ENCODE results near the gene SOCS1. TPM values are rescaled to one million over a fixed set of nuclear protein-coding genes. Genes with fewer than 3 reads are reported as not detected.

SOCS1 gene
- polyA plus RNA-seq, 1 donor from 2014 or later = not detected

DNA sequence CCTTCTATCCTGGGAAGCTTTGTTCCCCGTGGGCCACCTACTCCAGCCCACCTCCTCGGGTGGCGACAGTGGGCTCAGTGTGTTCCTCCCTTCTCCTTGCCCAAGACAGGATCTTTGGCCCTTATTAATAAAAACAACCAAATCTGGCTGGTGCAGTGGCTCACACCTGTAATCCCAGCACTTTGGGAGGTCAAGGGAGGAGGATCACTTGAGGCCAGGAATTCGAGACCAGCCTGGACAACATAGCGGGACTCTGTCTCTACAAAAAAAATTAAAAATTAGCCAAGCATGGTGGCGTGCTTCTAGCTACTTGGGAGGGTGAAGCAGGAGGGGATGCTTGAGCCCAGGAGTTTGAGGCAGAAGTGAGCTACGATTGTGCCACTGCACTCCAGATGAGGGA is 42.2 kb downstream of the SOCS1 start:
- H2AFZ ChIP-seq (ENCODE audit: low read depth, low read length) = no peak overlapping the region
- no peak for TF ChIP-seq EZH2 (IDR thresholded peaks at IDR 0.05; ENCODE audit: borderline replicate concordance, insufficient read depth, low read length, poor library complexity, severe bottlenecking)
- TF ChIP-seq EP300 (conservative IDR thresholded peaks at IDR 0.05; ENCODE audit: poor library complexity, severe bottlenecking) = no peak
- no peak overlapping the region for H3K4me2 ChIP-seq (ENCODE audit: low read length)
- no peaks in the 10 kb centered on the region for H3K79me2 ChIP-seq (replicated peaks; ENCODE audit: insufficient read depth, low read length)
- no peaks in the 10 kb centered on the region for H3F3A ChIP-seq (ENCODE audit: insufficient read depth, low read length, poor library complexity, severe bottlenecking)
- H3K9me2 ChIP-seq (ENCODE audit: insufficient read depth, low read length) = no peaks in the 10 kb centered on the region
- H3K4me3 ChIP-seq (ENCODE audit: low read length) = no peak overlapping the region
- no peaks in the 10 kb centered on the region for H4K20me1 ChIP-seq (ENCODE audit: insufficient read depth)
- no peaks in the 10 kb centered on the region for H3K9me3 ChIP-seq (ENCODE audit: low read length)
- H3K36me3 ChIP-seq (ENCODE audit: insufficient read depth, low read length) = no peaks in the 10 kb centered on the region
- H3K9ac ChIP-seq (ENCODE audit: low read length) = no peak overlapping the region
- H3K27ac ChIP-seq (ENCODE audit: low read length) = no peak overlapping the region
- H3K27me3 ChIP-seq (ENCODE audit: insufficient read depth, low read depth, low read length) = no peaks in the 10 kb centered on the region

DNA sequence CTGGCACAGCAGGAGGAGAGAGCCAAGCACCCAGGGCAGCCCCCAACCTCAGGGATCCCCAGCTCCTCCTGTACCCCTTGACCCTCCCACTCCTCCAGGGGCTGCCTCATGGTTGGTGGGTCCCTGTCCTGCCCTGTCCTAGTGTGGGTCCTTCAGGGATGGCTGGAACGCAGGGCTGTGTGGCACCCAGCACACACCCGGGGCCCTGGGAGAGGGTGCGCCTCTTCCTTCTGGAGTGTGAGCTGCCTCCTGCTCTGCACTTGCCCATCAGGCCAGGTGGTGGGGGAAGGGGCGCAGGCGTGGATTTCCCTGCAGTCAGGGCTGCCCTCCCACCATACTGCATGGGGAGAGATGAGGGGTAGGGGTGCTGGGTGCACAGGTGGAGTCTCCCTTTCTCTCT is 42.6 kb downstream of the SOCS1 start:
- H3F3A ChIP-seq (ENCODE audit: insufficient read depth, low read length, poor library complexity, severe bottlenecking) = no peaks in the 10 kb centered on the region
- no peaks in the 10 kb centered on the region for H3K36me3 ChIP-seq (ENCODE audit: insufficient read depth, low read length)
- H3K27ac ChIP-seq (ENCODE audit: low read length) = no peak overlapping the region
- H3K4me2 ChIP-seq (ENCODE audit: low read length) = no peak overlapping the region
- H3K9me3 ChIP-seq (ENCODE audit: low read length) = peaks cover 2% of the 10 kb centered on the region
- H2AFZ ChIP-seq (ENCODE audit: low read depth, low read length) = no peak overlapping the region
- no peaks in the 10 kb centered on the region for H3K9me2 ChIP-seq (ENCODE audit: insufficient read depth, low read length)
- TF ChIP-seq, protein P1, sequence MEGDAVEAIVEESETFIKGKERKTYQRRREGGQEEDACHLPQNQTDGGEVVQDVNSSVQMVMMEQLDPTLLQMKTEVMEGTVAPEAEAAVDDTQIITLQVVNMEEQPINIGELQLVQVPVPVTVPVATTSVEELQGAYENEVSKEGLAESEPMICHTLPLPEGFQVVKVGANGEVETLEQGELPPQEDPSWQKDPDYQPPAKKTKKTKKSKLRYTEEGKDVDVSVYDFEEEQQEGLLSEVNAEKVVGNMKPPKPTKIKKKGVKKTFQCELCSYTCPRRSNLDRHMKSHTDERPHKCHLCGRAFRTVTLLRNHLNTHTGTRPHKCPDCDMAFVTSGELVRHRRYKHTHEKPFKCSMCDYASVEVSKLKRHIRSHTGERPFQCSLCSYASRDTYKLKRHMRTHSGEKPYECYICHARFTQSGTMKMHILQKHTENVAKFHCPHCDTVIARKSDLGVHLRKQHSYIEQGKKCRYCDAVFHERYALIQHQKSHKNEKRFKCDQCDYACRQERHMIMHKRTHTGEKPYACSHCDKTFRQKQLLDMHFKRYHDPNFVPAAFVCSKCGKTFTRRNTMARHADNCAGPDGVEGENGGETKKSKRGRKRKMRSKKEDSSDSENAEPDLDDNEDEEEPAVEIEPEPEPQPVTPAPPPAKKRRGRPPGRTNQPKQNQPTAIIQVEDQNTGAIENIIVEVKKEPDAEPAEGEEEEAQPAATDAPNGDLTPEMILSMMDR (IDR thresholded peaks at IDR 0.05; ENCODE audit: poor library complexity, severe bottlenecking) = no peak
- TF ChIP-seq TAF1 (IDR thresholded peaks at IDR 0.05; ENCODE audit: low read depth) = no peak
- no peak for TF ChIP-seq EP300 (conservative IDR thresholded peaks at IDR 0.05; ENCODE audit: poor library complexity, severe bottlenecking)
- TF ChIP-seq SMC3 (conservative IDR thresholded peaks at IDR 0.05; ENCODE audit: poor library complexity) = no peak
- no peaks in the 10 kb centered on the region for H3K27me3 ChIP-seq (ENCODE audit: insufficient read depth, low read depth, low read length)
- no peak overlapping the region for H3K9ac ChIP-seq (ENCODE audit: low read length)
- H3K4me3 ChIP-seq (ENCODE audit: low read length) = no peak overlapping the region
- H4K20me1 ChIP-seq (ENCODE audit: insufficient read depth) = no peaks in the 10 kb centered on the region
- no peaks in the 10 kb centered on the region for H3K79me2 ChIP-seq (replicated peaks; ENCODE audit: insufficient read depth, low read length)

DNA sequence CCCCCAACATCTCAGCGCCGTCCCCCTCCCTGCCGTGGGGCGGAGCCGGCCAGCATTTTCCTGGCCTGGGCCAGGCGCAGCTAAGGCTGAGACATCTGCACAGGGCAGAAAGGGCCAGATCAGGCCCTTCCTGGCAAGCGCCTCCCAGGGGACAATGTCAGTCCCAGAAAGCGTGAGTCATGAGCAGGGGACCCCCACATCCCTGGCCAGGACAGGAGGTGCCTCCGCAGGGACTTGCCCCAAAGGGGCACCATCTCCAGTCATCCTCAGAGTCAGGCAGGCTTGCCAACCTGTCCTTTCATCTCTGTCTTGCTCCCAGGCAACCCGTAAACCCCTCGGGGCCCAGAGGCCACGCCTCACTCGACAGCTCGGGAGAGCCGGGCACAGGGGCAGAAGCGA is 43.2 kb downstream of the SOCS1 start:
- no peak overlapping the region for H3K4me2 ChIP-seq (ENCODE audit: low read length)
- no peak overlapping the region for H3K9ac ChIP-seq (ENCODE audit: low read length)
- H3K4me3 ChIP-seq (ENCODE audit: low read length) = no peak overlapping the region
- H3K9me2 ChIP-seq (ENCODE audit: insufficient read depth, low read length) = no peaks in the 10 kb centered on the region
- TF ChIP-seq EZH2 (IDR thresholded peaks at IDR 0.05; ENCODE audit: borderline replicate concordance, insufficient read depth, low read length, poor library complexity, severe bottlenecking) = no peak
- TF ChIP-seq MXI1 (conservative IDR thresholded peaks at IDR 0.05; ENCODE audit: poor library complexity, severe bottlenecking) = no peak
- no peak for TF ChIP-seq SMC3 (conservative IDR thresholded peaks at IDR 0.05; ENCODE audit: poor library complexity)
- TF ChIP-seq, protein P2, sequence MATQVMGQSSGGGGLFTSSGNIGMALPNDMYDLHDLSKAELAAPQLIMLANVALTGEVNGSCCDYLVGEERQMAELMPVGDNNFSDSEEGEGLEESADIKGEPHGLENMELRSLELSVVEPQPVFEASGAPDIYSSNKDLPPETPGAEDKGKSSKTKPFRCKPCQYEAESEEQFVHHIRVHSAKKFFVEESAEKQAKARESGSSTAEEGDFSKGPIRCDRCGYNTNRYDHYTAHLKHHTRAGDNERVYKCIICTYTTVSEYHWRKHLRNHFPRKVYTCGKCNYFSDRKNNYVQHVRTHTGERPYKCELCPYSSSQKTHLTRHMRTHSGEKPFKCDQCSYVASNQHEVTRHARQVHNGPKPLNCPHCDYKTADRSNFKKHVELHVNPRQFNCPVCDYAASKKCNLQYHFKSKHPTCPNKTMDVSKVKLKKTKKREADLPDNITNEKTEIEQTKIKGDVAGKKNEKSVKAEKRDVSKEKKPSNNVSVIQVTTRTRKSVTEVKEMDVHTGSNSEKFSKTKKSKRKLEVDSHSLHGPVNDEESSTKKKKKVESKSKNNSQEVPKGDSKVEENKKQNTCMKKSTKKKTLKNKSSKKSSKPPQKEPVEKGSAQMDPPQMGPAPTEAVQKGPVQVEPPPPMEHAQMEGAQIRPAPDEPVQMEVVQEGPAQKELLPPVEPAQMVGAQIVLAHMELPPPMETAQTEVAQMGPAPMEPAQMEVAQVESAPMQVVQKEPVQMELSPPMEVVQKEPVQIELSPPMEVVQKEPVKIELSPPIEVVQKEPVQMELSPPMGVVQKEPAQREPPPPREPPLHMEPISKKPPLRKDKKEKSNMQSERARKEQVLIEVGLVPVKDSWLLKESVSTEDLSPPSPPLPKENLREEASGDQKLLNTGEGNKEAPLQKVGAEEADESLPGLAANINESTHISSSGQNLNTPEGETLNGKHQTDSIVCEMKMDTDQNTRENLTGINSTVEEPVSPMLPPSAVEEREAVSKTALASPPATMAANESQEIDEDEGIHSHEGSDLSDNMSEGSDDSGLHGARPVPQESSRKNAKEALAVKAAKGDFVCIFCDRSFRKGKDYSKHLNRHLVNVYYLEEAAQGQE (IDR thresholded peaks at IDR 0.05; ENCODE audit: borderline replicate concordance) = no peak
- TF ChIP-seq POLR2AphosphoS5 (IDR thresholded peaks at IDR 0.05) = no peak
- TF ChIP-seq, protein P1 (IDR thresholded peaks at IDR 0.05; ENCODE audit: poor library complexity, severe bottlenecking) = no peak
- TF ChIP-seq TAF1 (IDR thresholded peaks at IDR 0.05; ENCODE audit: low read depth) = no peak
- no peak for TF ChIP-seq EP300 (conservative IDR thresholded peaks at IDR 0.05; ENCODE audit: poor library complexity, severe bottlenecking)
- TF ChIP-seq RAD21 (conservative IDR thresholded peaks at IDR 0.05) = no peak
- H3K9me3 ChIP-seq (ENCODE audit: low read length) = peaks cover 5% of the 10 kb centered on the region
- no peaks in the 10 kb centered on the region for H3K27me3 ChIP-seq (ENCODE audit: insufficient read depth, low read depth, low read length)
- H4K20me1 ChIP-seq (ENCODE audit: insufficient read depth) = no peaks in the 10 kb centered on the region
- H2AFZ ChIP-seq (ENCODE audit: low read depth, low read length) = no peak overlapping the region
- H3K27ac ChIP-seq (ENCODE audit: low read length) = no peak overlapping the region
- H3F3A ChIP-seq (ENCODE audit: insufficient read depth, low read length, poor library complexity, severe bottlenecking) = no peaks in the 10 kb centered on the region
- no peaks in the 10 kb centered on the region for H3K79me2 ChIP-seq (replicated peaks; ENCODE audit: insufficient read depth, low read length)
- H3K36me3 ChIP-seq (ENCODE audit: insufficient read depth, low read length) = no peaks in the 10 kb centered on the region
